K562 (cell line): Measurements from ENCODE around the gene KCNF1. TPM values are rescaled to one million over a fixed set of nuclear protein-coding genes. Genes with fewer than 3 reads are reported as not detected.

Experiments used
- ATAC-seq: fragments of 200-7000 bp; cut with Tn5 transposase; 3 replicates; pipeline ENCODE4 v1.9.1; 2020; ENCODE audit warnings: moderate library complexity
- BruUV-seq: library from RNA; stranded (reverse); fragments of 400-500 nt; replicated peaks from 2 replicates; lab custom pipeline; 2021; lab: Mats Ljungman, UMichigan
- CTCF ChIA-PET: fragments of 300-600 bp; formaldehyde crosslinking; extraction: SDS; loops from one replicate; lab custom pipeline; 2021; ENCODE audit warnings: low intra/inter-chr PET ratio; lab: Yijun Ruan, JAX
- POLR2A ChIA-PET: fragments of 300-600, 350-650 bp; sonication (Branson Sonifier 250); formaldehyde crosslinking; extraction: SDS; loops from one replicate; lab custom pipeline; 2021; ENCODE audit warnings: antibody characterized with exemption, inconsistent platforms; lab: Yijun Ruan, JAX
- DNase-seq, 4 experiments: peaks; one replicate each; pipeline versions ENCODE4 v3.0.0 to v3.0.0-alpha.2; 2011 to 2018; ENCODE audit warnings: low spot score in 3 of 4, mixed read lengths in 3 of 4; ENCODE audit errors: extremely low read depth in 1 of 4
- FAIRE-seq: peaks from 2 replicates; lab custom pipeline; 2011; peaks lifted over from hg19 to GRCh38; lab: Jason Lieb, UNC
- H2AFZ ChIP-seq: 2 replicates; pipeline ENCODE4 v1.6.0; 2011; ENCODE audit warnings: low read depth, low read length, control low read depth, inconsistent platforms
- H3K27ac ChIP-seq: fragments of 200-600 bp; 3 replicates; pipeline ENCODE4 v1.8.0; 2011; ENCODE audit warnings: low read depth, mild to moderate bottlenecking, control low read depth, inconsistent platforms, low read length, moderate library complexity, mixed read lengths; ENCODE audit errors: extremely low read depth
- H3K27me3 ChIP-seq, 2 experiments: fragments of 300-600 bp in 1 of 2; 2 replicates in 1 of 2; 3 replicates in 1 of 2; pipeline versions ENCODE4 v1.6.0 to v1.8.0; 2011; ENCODE audit warnings: inconsistent platforms in 2 of 2, low read length in 2 of 2, mild to moderate bottlenecking in 1 of 2, mixed read lengths in 1 of 2, moderate library complexity in 1 of 2; ENCODE audit not compliant: control insufficient read depth in 2 of 2, insufficient read depth in 2 of 2
- H3K36me3 ChIP-seq: fragments of 300-600 bp; 3 replicates; pipeline ENCODE4 v1.8.0; 2011; ENCODE audit warnings: mild to moderate bottlenecking, low read length, inconsistent platforms; ENCODE audit not compliant: control insufficient read depth, insufficient read depth
- H3K4me1 ChIP-seq, 2 experiments: fragments of 200-600 bp in 1 of 2; replicated peaks in 1 of 2; 2 replicates in 1 of 2; 3 replicates in 1 of 2; pipeline versions ENCODE4 v1.5.1 to v1.8.0; 2011; ENCODE audit warnings: inconsistent platforms in 2 of 2, low read length in 2 of 2, mild to moderate bottlenecking in 1 of 2, mixed read lengths in 1 of 2, moderate library complexity in 1 of 2; ENCODE audit not compliant: control insufficient read depth in 2 of 2, insufficient read depth in 2 of 2
- H3K4me2 ChIP-seq: 2 replicates; pipeline ENCODE4 v1.6.1; 2011; ENCODE audit warnings: low read length, control low read depth, inconsistent platforms, mixed read lengths; ENCODE audit not compliant: insufficient read depth
- H3K4me3 ChIP-seq: fragments of 200-600 bp; sonication (generic), shearing (Covaris generic); 2 replicates; pipeline ENCODE4 v1.5.1; 2016; ENCODE audit warnings: control low read depth, inconsistent platforms
- H3K79me2 ChIP-seq: fragments of 200-600 bp; 3 replicates; pipeline ENCODE4 v1.8.0; 2011; ENCODE audit warnings: low read length, inconsistent platforms; ENCODE audit not compliant: control insufficient read depth, insufficient read depth
- H3K9ac ChIP-seq, 2 experiments: 2 replicates each; pipeline versions ENCODE4 v1.6.0 to v1.6.1; 2011; ENCODE audit warnings: low read depth in 2 of 2, low read length in 2 of 2, control low read depth in 1 of 2, inconsistent platforms in 1 of 2, mild to moderate bottlenecking in 1 of 2, mixed read lengths in 1 of 2; ENCODE audit not compliant: insufficient read depth in 1 of 2
- H3K9me1 ChIP-seq: one replicate; pipeline ENCODE4 v1.6.0; 2011; ENCODE audit warnings: inconsistent platforms, mild to moderate bottlenecking, low read length, moderate library complexity; ENCODE audit not compliant: control insufficient read depth, insufficient read depth
- H3K9me3 ChIP-seq: replicated peaks from 2 replicates; pipeline ENCODE4 v1.5.1; 2011; ENCODE audit warnings: low read depth, low read length, inconsistent platforms; ENCODE audit not compliant: control insufficient read depth, insufficient read depth
- H4K20me1 ChIP-seq: replicated peaks from 2 replicates; pipeline ENCODE4 v1.6.1; 2011; ENCODE audit warnings: low read length, inconsistent platforms, mixed read lengths; ENCODE audit not compliant: control insufficient read depth, insufficient read depth
- DNMT1 ChIP-seq: fragments of 450-650 bp; IDR thresholded peaks from 2 replicates; pipeline ENCODE4 v1.6.1; 2016; ENCODE audit warnings: antibody characterized with exemption, mild to moderate bottlenecking
- IRF2 ChIP-seq: sonication (generic); formaldehyde crosslinking; IDR thresholded peaks from 2 replicates; pipeline ENCODE4 v1.8.1; 2022; ENCODE audit warnings: mild to moderate bottlenecking, missing genetic modification reagents
- RFX1 ChIP-seq: fragments of 450-650 bp; IDR thresholded peaks from 2 replicates; pipeline ENCODE4 v1.6.1; 2016; ENCODE audit warnings: mild to moderate bottlenecking, moderate library complexity
- SIN3A ChIP-seq, 2 experiments: fragments of 150-350 bp in 1 of 2; IDR thresholded peaks; 2 replicates each; pipeline ENCODE4 v1.6.1; 2011 to 2016; ENCODE audit warnings: borderline replicate concordance in 2 of 2, low read depth in 2 of 2, low read length in 2 of 2, mild to moderate bottlenecking in 2 of 2, moderate library complexity in 2 of 2; ENCODE audit not compliant: control insufficient read depth in 1 of 2
- WGBS: fragments of 100-300 bp; shearing (Covaris generic); methylation state at CpG from one replicate; pipeline ENCODE4 v1.1.6; 2016; ENCODE audit warnings: low coverage, mixed read lengths; ENCODE audit not compliant: insufficient coverage; ENCODE audit errors: missing lambda C conversion rate; 5-methylcytosine and 5-hydroxymethylcytosine counted together
- in situ Hi-C: fragments of 300-500 bp; cut with MboI; formaldehyde crosslinking; loops from 4 replicates; pipeline ENCODE4 v1.15.0; 2018; ENCODE audit warnings: inconsistent platforms, mixed read lengths
- intact Hi-C: fragments of 100-400 bp; cut with micrococcal nuclease; formaldehyde crosslinking; loops from 2 replicates; pipeline ENCODE4 v1.14.2; 2022
- polyA plus RNA-seq, 8 experiments: library from polyadenylated mRNA; depleted of rRNA in 4 of 8; stranded (reverse) in 5 of 8; unstranded in 3 of 8; fragments of >200 nt; fragmentation: Nextera tagmentation in 2 of 8; fragmentation: Illumina TruSeq in 1 of 8; extraction: Ambion mirVana in 2 of 8; extraction: Trizol in 1 of 8; gene quantifications; 2 replicates each; pipeline versions ENCODE4 v1.2.1 to v1.2.3, GENCODE V29; 2011 to 2014; ENCODE audit warnings: inconsistent platforms in 1 of 8, missing spikeins in 1 of 8
- total RNA-seq, 7 experiments: library from RNA; depleted of rRNA in 6 of 7; stranded (reverse); fragments of >200 nt in 6 of 7; fragmentation: Illumina TruSeq in 2 of 7; extraction: Trizol in 2 of 7; gene quantifications; 2 replicates each; pipeline versions ENCODE4 v1.2.1 to v1.2.3, GENCODE V29; 2011 to 2021; ENCODE audit warnings: low replicate concordance in 1 of 7

Gene KCNF1
- total and polyA plus RNA-seq, 9 of the 15 experiments (the other 6 are each of a cell fraction or from before 2014, with no cell fraction given): not detected

DNA sequence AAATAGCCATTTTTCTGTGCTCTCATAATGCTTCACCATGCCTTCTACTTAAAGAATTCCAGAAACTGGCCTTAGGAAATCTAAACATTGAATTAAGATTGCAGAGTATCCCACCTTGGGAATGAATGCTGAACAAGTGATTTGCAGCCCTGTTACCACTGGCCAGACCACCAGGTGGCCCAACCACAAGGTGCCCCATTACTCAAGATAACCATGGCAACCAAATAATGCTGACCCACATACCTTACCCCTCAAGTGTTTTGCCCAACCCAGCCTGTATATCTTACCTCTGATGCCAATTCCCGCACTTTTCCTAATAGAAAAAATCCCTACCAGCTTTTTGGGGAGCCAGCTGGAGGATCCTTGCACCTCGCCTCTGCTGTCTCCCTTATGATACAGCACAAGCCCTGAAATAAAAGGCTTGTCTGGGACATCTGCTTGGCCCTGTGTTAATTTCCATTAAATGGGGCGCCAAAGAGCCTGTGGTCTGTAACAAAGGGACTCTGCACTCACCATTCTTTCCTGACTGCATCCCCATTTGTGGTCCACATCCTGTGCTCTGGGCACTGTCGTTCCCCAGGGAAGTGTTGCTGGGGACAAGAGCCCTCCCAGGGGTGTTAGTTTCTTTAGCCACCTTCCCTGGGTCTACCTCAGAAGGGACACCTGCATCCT lies 17.3 kb upstream of the KCNF1 start:
- no peak overlapping the region for H2AFZ ChIP-seq
- H3K9me1 ChIP-seq: no peaks in the 10 kb centered on the region
- no peak for ATAC-seq
- ChIA-PET CTCF (no interaction called here), POLR2A (no interaction called here)
- no peak overlapping the region for H3K9ac ChIP-seq
- H3K4me3 ChIP-seq: no peak overlapping the region
- no TSS peak for BruUV-seq
- in situ Hi-C loops (no loop called here), intact Hi-C loops (no loop called here)
- H3K4me2 ChIP-seq: no peak overlapping the region
- WGBS: 5% methylated on average over 4 of the region's 4 CpGs
- FAIRE-seq: no peak
- 0 out of 5 replicates have a peak, but pooled peaks cover 0 to 3% of the 10 kb centered on the region in 2 experiments for H3K4me1 ChIP-seq
- DNase-seq: no peak
- H3K27ac ChIP-seq: no peak overlapping the region
- H3K36me3 ChIP-seq: no peaks in the 10 kb centered on the region
- no peaks in the 10 kb centered on the region for H3K79me2 ChIP-seq
- TF ChIP-seq RFX1 (peak; percentile 54), DNMT1 (no peak), SIN3A (IDR thresholded peaks at IDR 0.05; ENCODE audit: borderline replicate concordance in 2 of 2, control insufficient read depth in 1 of 2, low read depth in 2 of 2, low read length in 2 of 2) (no peak)
- peaks cover 4 to 30% of the 10 kb centered on the region in 2 experiments; a peak in 2 of 5 replicates for H3K27me3 ChIP-seq
- no peaks in the 10 kb centered on the region for H3K9me3 ChIP-seq
- H4K20me1 ChIP-seq: no peaks in the 10 kb centered on the region

DNA sequence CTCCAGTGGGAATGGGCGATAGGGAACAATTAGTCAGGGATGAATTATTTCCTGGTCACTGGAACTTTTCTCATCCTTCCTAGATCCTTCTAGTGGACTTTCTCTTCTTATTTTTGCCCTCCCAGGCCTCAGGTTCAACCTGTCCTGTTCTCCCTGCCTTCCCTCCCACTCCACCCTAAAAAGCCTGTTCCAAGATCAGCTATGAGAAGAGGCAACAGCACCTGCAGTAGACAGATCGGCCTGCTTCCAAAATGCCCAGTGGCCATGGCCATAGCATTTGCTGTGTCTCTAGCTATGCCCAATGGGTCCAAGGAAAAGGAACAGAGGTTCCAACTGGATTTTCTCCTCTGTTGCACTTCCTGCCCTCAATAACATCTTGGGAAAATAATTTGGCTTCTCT lies 16.5 kb upstream of the KCNF1 start:
- Histone ChIP-seq H3K27me3 (peaks cover 4 to 22% of the 10 kb centered on the region in 2 experiments; a peak in 2 of 5 replicates), H3K36me3 (no peaks in the 10 kb centered on the region), H3K4me3 (no peak overlapping the region), H3K79me2 (no peaks in the 10 kb centered on the region), H2AFZ (no peak overlapping the region), H4K20me1 (no peaks in the 10 kb centered on the region), H3K4me2 (no peak overlapping the region), H3K27ac (no peak overlapping the region), H3K4me1 (no peaks in the 10 kb centered on the region), H3K9ac (no peak overlapping the region), H3K9me3 (no peaks in the 10 kb centered on the region), H3K9me1 (no peaks in the 10 kb centered on the region)
- BruUV-seq: no TSS peak
- DNase-seq: no peak
- 0% methylated on average over 2 of the region's 2 CpGs for WGBS
- intact Hi-C loops (no loop called here), in situ Hi-C loops (no loop called here)
- ChIA-PET CTCF (no interaction called here), POLR2A (no interaction called here)
- no peak for TF ChIP-seq IRF2 (CRISPR knock-in tag)
- FAIRE-seq: no peak
- no peak for ATAC-seq
